ENCODE results near the gene DNAH8.

DNAH8 gene

DNA sequence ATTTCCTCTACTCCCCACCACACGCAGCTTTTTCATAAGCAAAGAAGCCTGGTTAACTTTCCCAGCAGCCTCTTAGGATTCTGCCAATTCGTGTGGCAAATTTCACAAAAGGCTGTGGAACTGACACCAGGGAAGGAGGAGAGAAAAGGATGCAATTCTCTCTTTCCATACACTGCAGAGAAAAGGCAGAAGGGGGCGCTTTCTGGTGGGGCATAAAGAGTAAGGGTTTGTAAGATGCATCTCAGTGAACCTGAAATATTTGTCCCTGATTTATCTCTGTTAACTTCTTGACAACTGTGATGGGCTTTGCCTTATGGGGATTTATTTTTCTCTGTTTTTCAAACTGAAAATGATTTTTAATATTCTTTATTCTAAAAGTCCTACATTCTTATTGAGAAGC, 288.0 kb downstream of the DNAH8 start:
- Histone ChIP-seq H3K4me3 (ENCODE audit: low read length) (no peak overlapping the region), H3K79me2 (ENCODE audit: low read length) (no peaks in the 10 kb centered on the region), H3K4me1 (ENCODE audit: low read length) (no peaks in the 10 kb centered on the region), H2AFZ (ENCODE audit: low read depth, low read length) (no peak overlapping the region), H3K4me2 (ENCODE audit: low read length) (no peak overlapping the region), H3K9ac (ENCODE audit: low read length) (no peak overlapping the region), H4K20me1 (ENCODE audit: insufficient read depth, low read length) (no peaks in the 10 kb centered on the region), H3K36me3 (replicated peaks; ENCODE audit: low read depth, low read length) (no peaks in the 10 kb centered on the region), H3K27me3 (ENCODE audit: low read depth, low read length) (peaks cover 76% of the 10 kb centered on the region), H3K27ac (ENCODE audit: low read length) (no peak overlapping the region), H3K9me3 (ENCODE audit: insufficient read depth, low read length) (no peaks in the 10 kb centered on the region)
- TF ChIP-seq EZH2phosphoT487 (IDR thresholded peaks at IDR 0.05; ENCODE audit: low read depth), result no peak
- TF ChIP-seq CTCF (IDR thresholded peaks at IDR 0.05; ENCODE audit: low read depth, low read length), result peak; percentile 55

- H3K27me3 ChIP-seq (ENCODE audit: low read depth, low read length), result peaks cover 76% of the 10 kb centered on the region
- H3K9me3 ChIP-seq (ENCODE audit: insufficient read depth, low read length), result no peaks in the 10 kb centered on the region
- no peak overlapping the region for H3K27ac ChIP-seq (ENCODE audit: low read length)
- H3K36me3 ChIP-seq (replicated peaks; ENCODE audit: low read depth, low read length), result no peaks in the 10 kb centered on the region
- TF ChIP-seq EZH2phosphoT487 (IDR thresholded peaks at IDR 0.05; ENCODE audit: low read depth) (no peak), CTCF (IDR thresholded peaks at IDR 0.05; ENCODE audit: low read depth, low read length) (no peak)
- no peak overlapping the region for H3K4me2 ChIP-seq (ENCODE audit: low read length)
- no peak overlapping the region for H2AFZ ChIP-seq (ENCODE audit: low read depth, low read length)
- H3K4me1 ChIP-seq (ENCODE audit: low read length), result no peaks in the 10 kb centered on the region
- H4K20me1 ChIP-seq (ENCODE audit: insufficient read depth, low read length), result no peaks in the 10 kb centered on the region
- no peak overlapping the region for H3K4me3 ChIP-seq (ENCODE audit: low read length)
- no peaks in the 10 kb centered on the region for H3K79me2 ChIP-seq (ENCODE audit: low read length)
- no peak overlapping the region for H3K9ac ChIP-seq (ENCODE audit: low read length)
These were observed 288.4 kb downstream of the DNAH8 start for GRCh38 chr6:39003492-39003891.

DNA sequence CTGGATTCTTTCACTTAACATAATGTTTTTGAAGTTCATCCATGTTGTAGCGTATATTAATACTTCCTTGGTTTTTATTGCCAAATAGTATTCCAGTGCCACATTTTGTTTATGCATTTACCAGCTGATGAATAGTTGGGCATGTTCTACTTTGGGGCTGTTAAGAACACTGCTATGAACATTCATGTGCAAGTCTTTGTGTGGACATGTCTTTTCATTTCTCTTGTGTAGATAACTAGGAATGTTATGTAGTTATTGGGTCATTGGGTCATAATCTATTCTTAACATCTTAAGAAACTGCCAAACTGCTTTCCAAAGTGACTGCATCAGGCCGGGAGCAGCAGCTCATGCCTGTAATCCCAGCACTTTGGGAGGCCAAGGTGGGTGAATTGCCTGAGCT, 289.7 kb downstream of the DNAH8 start:
- TF ChIP-seq CTCF (IDR thresholded peaks at IDR 0.05; ENCODE audit: low read depth, low read length) (no peak), EZH2phosphoT487 (IDR thresholded peaks at IDR 0.05; ENCODE audit: low read depth) (no peak)
- H3K36me3 ChIP-seq (replicated peaks; ENCODE audit: low read depth, low read length), result no peaks in the 10 kb centered on the region
- no peaks in the 10 kb centered on the region for H3K9me3 ChIP-seq (ENCODE audit: insufficient read depth, low read length)
- H3K4me2 ChIP-seq (ENCODE audit: low read length), result no peak overlapping the region
- H3K4me3 ChIP-seq (ENCODE audit: low read length), result no peak overlapping the region
- no peak overlapping the region for H3K27ac ChIP-seq (ENCODE audit: low read length)
- H3K79me2 ChIP-seq (ENCODE audit: low read length), result no peaks in the 10 kb centered on the region
- no peak overlapping the region for H2AFZ ChIP-seq (ENCODE audit: low read depth, low read length)
- no peaks in the 10 kb centered on the region for H4K20me1 ChIP-seq (ENCODE audit: insufficient read depth, low read length)
- H3K4me1 ChIP-seq (ENCODE audit: low read length), result no peaks in the 10 kb centered on the region
- peaks cover 82% of the 10 kb centered on the region for H3K27me3 ChIP-seq (ENCODE audit: low read depth, low read length)
- no peak overlapping the region for H3K9ac ChIP-seq (ENCODE audit: low read length)

- Histone ChIP-seq H3K4me1 (ENCODE audit: low read length) (peaks cover under 1% of the 10 kb centered on the region; the same call in 1 of the 2 replicates), H2AFZ (ENCODE audit: low read depth, low read length) (no peak overlapping the region), H3K27me3 (ENCODE audit: low read depth, low read length) (peaks cover 82% of the 10 kb centered on the region), H3K4me3 (ENCODE audit: low read length) (no peak overlapping the region), H3K9ac (ENCODE audit: low read length) (no peak overlapping the region), H3K79me2 (ENCODE audit: low read length) (no peaks in the 10 kb centered on the region), H4K20me1 (ENCODE audit: insufficient read depth, low read length) (no peaks in the 10 kb centered on the region), H3K4me2 (ENCODE audit: low read length) (no peak overlapping the region), H3K36me3 (replicated peaks; ENCODE audit: low read depth, low read length) (no peaks in the 10 kb centered on the region), H3K27ac (ENCODE audit: low read length) (no peak overlapping the region), H3K9me3 (ENCODE audit: insufficient read depth, low read length) (no peaks in the 10 kb centered on the region)
- TF ChIP-seq EZH2phosphoT487 (IDR thresholded peaks at IDR 0.05; ENCODE audit: low read depth) (no peak), CTCF (IDR thresholded peaks at IDR 0.05; ENCODE audit: low read depth, low read length) (no peak)
These were observed 290.7 kb downstream of the DNAH8 start for GRCh38 chr6:39005774-39006173.

Data from OCI-LY3 (cell line).